ENCODE results near the gene RDH13. TPM values are rescaled to one million over a fixed set of nuclear protein-coding genes. Genes with fewer than 3 reads are reported as not detected.

The RDH13 gene
- total and polyA plus RNA-seq, 7 donors, result 6.9 to 41.0 (median 11.8) TPM

GRCh38 chr19:55106591-55106990, 43.6 kb upstream of the RDH13 start:
- Histone ChIP-seq H3K36me3 (peaks cover 7 to 58% (median 22%) of the 10 kb centered on the region in 4 donors), H3K27me3 (no peaks in the 10 kb centered on the region), H3K9me3 (peaks cover 0 to 4% (median 0%) of the 10 kb centered on the region in 4 donors), H3K4me1 (peaks cover 0 to 26% (median 12%) of the 10 kb centered on the region in 4 donors), H3K4me3 (no peak overlapping the region), H3K27ac (no peak overlapping the region)
- no peak for TF ChIP-seq EP300 (IDR thresholded peaks at IDR 0.05)
- no peak for TF ChIP-seq POLR2AphosphoS5 (IDR thresholded peaks at IDR 0.05)
- no peak for TF ChIP-seq POLR2A (IDR thresholded peaks at IDR 0.05)
- intact Hi-C loops (cut with DNase I), result no loop called here
- DNase-seq, result no peak
- 93 to 97% methylated on average over 6 of the region's 6 CpGs for WGBS, 2 donors

DNA sequence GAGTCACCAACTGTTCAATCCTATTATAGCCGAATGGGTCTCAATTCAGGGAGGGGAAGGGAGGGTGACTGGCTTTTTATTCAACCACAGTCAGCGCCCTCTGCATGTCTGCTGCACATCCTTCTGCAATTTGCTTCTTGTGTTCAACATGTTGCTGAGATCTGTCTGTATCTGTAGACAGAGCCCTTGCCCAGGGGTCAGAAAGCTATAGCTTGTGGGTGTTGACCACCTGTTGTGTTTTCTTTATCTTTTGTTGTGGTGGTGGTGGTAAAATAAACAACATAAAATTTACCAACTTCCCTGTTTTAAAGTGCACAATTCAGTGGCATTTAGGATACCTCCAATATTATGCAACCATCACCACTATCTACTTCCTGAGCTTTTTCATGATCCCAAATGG, 42.3 kb upstream of the RDH13 start:
- WGBS, 2 donors, result 84 to 86% methylated on average over 2 of the region's 2 CpGs
- TF ChIP-seq EP300 (IDR thresholded peaks at IDR 0.05) (no peak), POLR2A (IDR thresholded peaks at IDR 0.05) (no peak), POLR2AphosphoS5 (IDR thresholded peaks at IDR 0.05) (no peak)
- TF ChIP-seq, protein P1, sequence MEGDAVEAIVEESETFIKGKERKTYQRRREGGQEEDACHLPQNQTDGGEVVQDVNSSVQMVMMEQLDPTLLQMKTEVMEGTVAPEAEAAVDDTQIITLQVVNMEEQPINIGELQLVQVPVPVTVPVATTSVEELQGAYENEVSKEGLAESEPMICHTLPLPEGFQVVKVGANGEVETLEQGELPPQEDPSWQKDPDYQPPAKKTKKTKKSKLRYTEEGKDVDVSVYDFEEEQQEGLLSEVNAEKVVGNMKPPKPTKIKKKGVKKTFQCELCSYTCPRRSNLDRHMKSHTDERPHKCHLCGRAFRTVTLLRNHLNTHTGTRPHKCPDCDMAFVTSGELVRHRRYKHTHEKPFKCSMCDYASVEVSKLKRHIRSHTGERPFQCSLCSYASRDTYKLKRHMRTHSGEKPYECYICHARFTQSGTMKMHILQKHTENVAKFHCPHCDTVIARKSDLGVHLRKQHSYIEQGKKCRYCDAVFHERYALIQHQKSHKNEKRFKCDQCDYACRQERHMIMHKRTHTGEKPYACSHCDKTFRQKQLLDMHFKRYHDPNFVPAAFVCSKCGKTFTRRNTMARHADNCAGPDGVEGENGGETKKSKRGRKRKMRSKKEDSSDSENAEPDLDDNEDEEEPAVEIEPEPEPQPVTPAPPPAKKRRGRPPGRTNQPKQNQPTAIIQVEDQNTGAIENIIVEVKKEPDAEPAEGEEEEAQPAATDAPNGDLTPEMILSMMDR (IDR thresholded peaks at IDR 0.05), result no peak
- Histone ChIP-seq H3K27ac (no peak overlapping the region), H3K4me3 (no peak overlapping the region), H3K27me3 (no peaks in the 10 kb centered on the region), H3K9me3 (peaks cover 0 to 4% (median 0%) of the 10 kb centered on the region in 4 donors), H3K36me3 (peaks cover 11 to 64% (median 34%) of the 10 kb centered on the region in 4 donors), H3K4me1 (peaks cover 0 to 14% (median 3%) of the 10 kb centered on the region in 4 donors)
- intact Hi-C loops (cut with DNase I), result no loop called here
- no peak for DNase-seq

- Histone ChIP-seq H3K4me1 (peaks cover 0 to 14% (median 0%) of the 10 kb centered on the region in 4 donors), H3K27me3 (no peaks in the 10 kb centered on the region), H3K4me3 (no peak overlapping the region), H3K36me3 (peaks cover 18 to 64% (median 48%) of the 10 kb centered on the region in 4 donors), H3K27ac (no peak overlapping the region), H3K9me3 (peaks cover 0 to 4% (median 0%) of the 10 kb centered on the region in 4 donors)
- TF ChIP-seq, protein P1 (IDR thresholded peaks at IDR 0.05), result no peak
- no peak for TF ChIP-seq POLR2AphosphoS5 (IDR thresholded peaks at IDR 0.05)
- TF ChIP-seq POLR2A (IDR thresholded peaks at IDR 0.05), result no peak
- TF ChIP-seq EP300 (IDR thresholded peaks at IDR 0.05), result no peak
- WGBS, 2 donors, result 98 to 99% methylated on average over 9 of the region's 9 CpGs
- no peak for DNase-seq
- intact Hi-C loops (cut with DNase I), result no loop called here
Measured at GRCh38 chr19:55103190-55103589, 40.2 kb upstream of the RDH13 start.

GRCh38 chr19:55101261-55101660, 38.3 kb upstream of the RDH13 start:
- intact Hi-C loops (cut with DNase I), result no loop called here
- WGBS, 2 donors, result 83 to 93% methylated on average over 10 of the region's 10 CpGs
- no peak overlapping the region for H3K4me3 ChIP-seq
- H3K4me1 ChIP-seq, result peaks cover 0 to 14% (median 0%) of the 10 kb centered on the region in 4 donors
- H3K27me3 ChIP-seq, result no peaks in the 10 kb centered on the region
- H3K27ac ChIP-seq, result no peak overlapping the region
- no peak for DNase-seq
- peaks cover 22 to 64% (median 55%) of the 10 kb centered on the region in 4 donors for H3K36me3 ChIP-seq
- TF ChIP-seq, protein P1 (IDR thresholded peaks at IDR 0.05), result no peak
- TF ChIP-seq POLR2A (IDR thresholded peaks at IDR 0.05) (no peak), POLR2AphosphoS5 (IDR thresholded peaks at IDR 0.05) (no peak), EP300 (IDR thresholded peaks at IDR 0.05) (no peak)
- peaks cover 0 to 4% (median 0%) of the 10 kb centered on the region in 4 donors for H3K9me3 ChIP-seq

GRCh38 chr19:55099557-55100506, 36.9 kb upstream of the RDH13 start:
- Histone ChIP-seq H3K36me3 (peaks cover 31 to 74% (median 65%) of the 10 kb centered on the region in 4 donors), H3K9me3 (peaks cover 0 to 4% (median 0%) of the 10 kb centered on the region in 4 donors), H3K27ac (peak overlapping the region in 1 of 4 donors; percentile 2), H3K4me3 (no peak overlapping the region), H3K4me1 (peaks cover 0 to 14% (median 0%) of the 10 kb centered on the region in 4 donors), H3K27me3 (no peaks in the 10 kb centered on the region)
- no peak for TF ChIP-seq EP300 (IDR thresholded peaks at IDR 0.05)
- no peak for TF ChIP-seq POLR2AphosphoS5 (IDR thresholded peaks at IDR 0.05)
- TF ChIP-seq, protein P1 (IDR thresholded peaks at IDR 0.05), result no peak
- no peak for TF ChIP-seq POLR2A (IDR thresholded peaks at IDR 0.05)
- no peak for DNase-seq
- intact Hi-C loops (cut with DNase I), result no loop called here
- 88 to 90% methylated on average over 27 of the region's 27 CpGs for WGBS, 2 donors
